HG02885 (cell line): ENCODE measurements around the gene LDLRAD4.

Source experiments
- ATAC-seq: cut with Tn5 transposase; IDR thresholded peaks from one replicate; pipeline ENCODE4 v1.9.1; 2021; ENCODE audit warnings: mild to moderate bottlenecking; ENCODE audit not compliant: unreplicated experiment, poor library complexity

The LDLRAD4 gene

GRCh38 chr18:13363359-13363758 lies 144.8 kb downstream of the LDLRAD4 start:
- no peak for ATAC-seq

- no peak for ATAC-seq
These were observed 146.2 kb downstream of the LDLRAD4 start for GRCh38 chr18:13364721-13365205.

- ATAC-seq: no peak
These were observed 147.6 kb downstream of the LDLRAD4 start for GRCh38 chr18:13366131-13366530.

GRCh38 chr18:13366541-13366940 lies 148.0 kb downstream of the LDLRAD4 start:
- no peak for ATAC-seq

GRCh38 chr18:13366962-13367892 lies 148.7 kb downstream of the LDLRAD4 start:
- ATAC-seq: no peak

- no peak for ATAC-seq
These were observed 149.7 kb downstream of the LDLRAD4 start for GRCh38 chr18:13368080-13368813.

GRCh38 chr18:13369353-13369752 lies 150.8 kb downstream of the LDLRAD4 start:
- no peak for ATAC-seq

- ATAC-seq: no peak
These were observed 151.4 kb downstream of the LDLRAD4 start for GRCh38 chr18:13369756-13370510.

GRCh38 chr18:13370995-13371625 lies 152.6 kb downstream of the LDLRAD4 start:
- ATAC-seq: no peak

GRCh38 chr18:13371689-13372418 lies 153.3 kb downstream of the LDLRAD4 start:
- ATAC-seq: no peak

GRCh38 chr18:13372531-13372951 lies 154.0 kb downstream of the LDLRAD4 start:
- no peak for ATAC-seq

- no peak for ATAC-seq
These were observed 155.5 kb downstream of the LDLRAD4 start for GRCh38 chr18:13374096-13374467.

- ATAC-seq: no peak
These were observed 156.1 kb downstream of the LDLRAD4 start for GRCh38 chr18:13374468-13375301.

- peak; percentile 92 for ATAC-seq
These were observed 157.0 kb downstream of the LDLRAD4 start for GRCh38 chr18:13375302-13376255.

GRCh38 chr18:13376298-13376840 lies 157.8 kb downstream of the LDLRAD4 start:
- ATAC-seq: no peak

GRCh38 chr18:13376841-13377351 lies 158.3 kb downstream of the LDLRAD4 start:
- no peak for ATAC-seq

GRCh38 chr18:13377496-13377895 lies 158.9 kb downstream of the LDLRAD4 start:
- ATAC-seq: no peak
